CD4-positive, alpha-beta T cell treated with Interleukin-15 for 4 hours (primary cell): Measurements from ENCODE around the gene KCNJ4.

Source experiments
- DNase-seq: peaks from one replicate; pipeline ENCODE4 v3.0.0-alpha.2; 2020; ENCODE audit warnings: low spot score

The KCNJ4 gene

DNA sequence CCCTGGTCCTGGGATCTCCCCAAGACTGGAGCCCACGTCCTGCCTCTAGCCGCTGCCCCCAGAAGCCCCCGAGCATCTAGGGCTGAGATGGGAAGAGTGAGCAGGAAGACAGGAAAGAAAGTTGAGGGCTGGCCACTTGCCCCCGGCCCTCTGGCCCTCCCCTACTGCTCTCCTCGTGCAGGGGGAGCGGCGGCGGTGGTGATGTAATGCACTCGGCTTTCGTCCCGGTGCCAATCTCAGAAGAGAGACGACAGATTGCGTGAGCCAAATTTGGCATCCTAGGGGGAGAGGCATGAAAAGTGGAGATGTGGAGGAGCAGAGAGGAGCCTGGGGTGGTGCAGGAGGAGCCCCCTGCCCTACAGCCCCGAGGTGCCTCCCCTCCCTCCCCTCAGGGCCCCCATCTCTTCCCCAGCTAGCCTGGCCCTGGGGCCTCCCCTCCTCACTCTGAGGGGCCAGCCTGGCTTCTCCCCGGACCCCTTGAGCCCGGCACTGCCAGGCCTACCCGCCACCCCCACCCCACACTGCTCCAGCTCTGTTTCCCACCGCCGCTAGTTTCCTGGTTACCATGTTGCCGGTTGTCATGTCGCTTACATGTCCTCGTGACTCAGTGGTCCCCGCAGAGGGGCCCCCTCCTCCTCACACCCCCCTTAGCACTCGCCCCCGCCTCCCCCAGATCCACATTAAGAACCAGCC lies 2.5 kb downstream of the KCNJ4 start:
- no peak for DNase-seq

DNA sequence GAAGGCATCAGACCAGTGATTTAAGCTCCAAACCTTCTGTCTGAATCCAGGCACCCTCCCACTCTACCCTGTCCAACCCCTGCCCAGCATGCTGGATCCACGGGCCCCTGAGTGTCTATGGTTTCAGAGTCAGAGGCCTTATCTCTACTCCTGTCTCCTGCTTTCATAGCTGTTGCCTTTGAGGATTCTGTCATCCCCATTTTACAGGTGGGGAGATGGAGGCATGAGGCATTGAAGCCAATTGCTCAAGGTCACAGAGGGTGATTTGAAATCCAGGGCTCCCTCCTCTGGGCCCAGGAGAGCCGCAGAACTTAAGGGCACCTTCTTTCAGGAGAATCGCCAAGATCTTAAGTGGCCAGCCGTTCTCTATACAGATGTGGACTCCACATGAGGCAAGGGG lies 3.1 kb downstream of the KCNJ4 start:
- no peak for DNase-seq

DNA sequence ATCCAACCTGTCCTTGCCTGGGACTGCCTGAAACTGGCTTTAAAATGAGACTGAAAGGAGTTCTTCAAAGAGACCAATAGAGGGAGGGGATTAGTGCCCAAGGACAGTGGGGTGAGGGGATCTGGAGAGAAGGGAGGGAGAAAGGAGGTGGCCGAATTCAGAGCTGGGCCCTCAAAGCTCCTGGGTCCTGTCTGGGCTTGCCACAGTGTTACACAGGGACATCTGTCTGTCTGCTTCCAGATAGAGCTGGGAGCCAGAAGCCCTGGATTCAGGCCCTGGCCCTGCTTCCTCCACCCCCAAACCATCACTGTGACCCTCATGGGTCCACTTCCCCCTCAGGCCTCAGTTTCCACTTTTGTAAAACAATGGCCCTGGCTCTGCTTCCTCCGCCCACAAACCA lies 3.6 kb downstream of the KCNJ4 start:
- DNase-seq: no peak

DNA sequence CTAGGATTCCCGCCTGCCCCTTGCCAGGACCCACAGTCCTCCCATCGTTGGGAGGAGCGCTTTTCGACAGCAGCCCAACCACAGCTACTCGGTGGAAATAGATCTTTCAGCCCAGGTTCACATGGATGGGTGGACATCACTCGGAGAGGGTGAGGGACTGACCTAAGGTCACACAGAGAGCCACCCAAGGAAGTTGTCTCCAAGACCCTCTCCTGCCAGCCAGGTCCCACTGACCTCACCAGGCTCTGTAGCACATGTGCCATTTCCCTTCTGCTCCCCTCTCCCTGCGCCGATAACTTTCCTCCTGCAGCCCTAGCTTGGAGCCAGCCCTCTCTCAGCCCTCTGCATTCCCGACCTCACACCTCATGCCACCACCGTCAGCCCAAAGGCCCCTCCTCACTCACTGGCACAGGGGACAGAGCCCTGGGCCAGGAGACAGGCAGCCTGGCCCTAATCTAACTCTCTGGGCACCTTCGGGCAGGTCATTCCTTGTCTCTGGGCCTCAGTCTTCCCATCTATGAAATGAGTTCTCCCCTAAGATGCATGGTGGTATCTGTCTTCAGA lies 4.7 kb downstream of the KCNJ4 start:
- no peak for DNase-seq

- no peak for DNase-seq
These were observed 5.2 kb downstream of the KCNJ4 start for GRCh38 chr22:38449776-38450175.

DNA sequence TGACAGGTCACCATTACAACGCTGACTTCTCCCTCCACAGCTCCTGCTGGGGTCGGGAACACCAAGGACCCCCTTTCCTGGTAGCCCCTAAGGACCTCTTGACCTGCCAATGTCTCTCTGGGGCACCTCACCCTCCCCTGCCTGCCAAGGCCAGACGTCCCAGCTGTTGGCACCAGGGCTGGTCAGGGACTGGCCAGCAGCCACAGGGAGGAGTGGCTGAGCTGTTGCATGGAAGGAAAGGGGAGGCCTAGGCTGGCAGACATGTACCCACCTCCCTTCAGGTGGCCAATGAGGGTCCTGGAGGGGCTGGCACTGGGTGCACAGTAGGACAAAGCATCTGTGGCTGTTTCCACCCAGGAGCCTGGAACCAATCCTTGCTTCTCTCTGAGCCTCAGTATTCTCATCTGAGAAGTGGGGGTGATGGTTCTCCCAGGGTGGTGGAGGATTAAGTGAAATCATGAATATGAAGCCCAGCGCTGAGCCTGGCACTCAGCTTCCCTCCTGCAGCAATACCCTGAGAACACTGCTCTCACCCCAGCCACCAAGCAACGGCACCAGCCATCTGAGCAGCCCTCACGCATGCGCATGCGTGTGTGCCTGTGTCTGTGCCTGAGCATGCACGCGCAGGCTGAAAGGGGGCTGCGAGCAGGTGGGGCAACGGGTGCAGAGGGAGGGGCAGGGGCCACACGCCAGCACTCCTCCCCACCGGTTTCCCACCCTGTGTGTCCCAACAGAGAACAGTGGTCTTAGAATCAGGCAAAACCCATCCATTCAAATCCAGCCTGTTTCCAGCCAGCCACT lies 5.9 kb downstream of the KCNJ4 start:
- DNase-seq: no peak

DNA sequence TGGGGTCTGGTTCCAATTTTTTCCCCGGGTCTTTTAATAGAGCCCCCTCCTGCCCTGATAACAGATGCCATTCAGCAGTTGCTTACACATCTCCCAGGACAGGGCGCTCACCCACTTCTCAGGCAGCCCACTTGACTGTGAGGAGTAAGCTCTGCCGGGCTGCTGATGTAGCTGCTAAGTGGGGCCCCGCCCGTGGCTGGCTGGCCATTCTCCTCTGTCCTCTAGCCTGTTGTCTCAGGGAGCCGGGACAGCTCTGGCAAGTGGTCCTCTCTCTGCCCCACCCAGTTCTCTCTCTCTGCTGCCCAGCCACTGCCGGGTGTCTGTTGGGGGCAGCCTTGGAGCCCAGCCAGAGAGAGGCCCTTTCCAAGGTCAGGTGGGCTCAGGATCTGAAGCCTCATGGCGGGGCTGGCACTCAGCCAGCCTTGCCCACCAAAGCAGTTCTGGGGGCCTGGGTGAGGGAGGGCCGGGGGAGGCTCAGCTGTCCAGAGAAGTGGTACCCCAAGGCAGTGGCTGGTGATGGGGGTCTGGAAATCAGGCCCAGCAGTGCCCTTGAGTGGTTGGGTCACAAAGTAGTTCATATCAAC lies 8.9 kb downstream of the KCNJ4 start:
- no peak for DNase-seq

DNA sequence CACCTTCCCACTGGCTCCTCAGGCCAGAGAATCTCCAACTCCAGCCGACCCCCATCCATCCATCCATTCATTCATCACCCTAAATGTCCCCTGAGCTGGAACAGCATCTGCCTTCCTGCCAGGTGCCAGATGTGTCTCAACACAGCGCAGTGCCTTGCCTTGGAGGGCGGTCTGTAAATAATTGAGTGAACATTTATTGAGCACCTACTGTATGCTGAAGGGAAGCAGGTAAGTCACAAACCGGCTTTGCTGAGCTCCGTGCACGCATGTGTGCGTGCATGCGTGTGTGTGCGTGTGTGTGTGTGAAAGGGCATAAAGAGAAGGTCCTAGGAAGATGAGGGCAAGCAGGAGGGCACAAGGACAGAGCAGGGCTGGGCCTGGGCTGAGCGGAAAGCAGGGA lies 10.2 kb downstream of the KCNJ4 start:
- DNase-seq: no peak

DNA sequence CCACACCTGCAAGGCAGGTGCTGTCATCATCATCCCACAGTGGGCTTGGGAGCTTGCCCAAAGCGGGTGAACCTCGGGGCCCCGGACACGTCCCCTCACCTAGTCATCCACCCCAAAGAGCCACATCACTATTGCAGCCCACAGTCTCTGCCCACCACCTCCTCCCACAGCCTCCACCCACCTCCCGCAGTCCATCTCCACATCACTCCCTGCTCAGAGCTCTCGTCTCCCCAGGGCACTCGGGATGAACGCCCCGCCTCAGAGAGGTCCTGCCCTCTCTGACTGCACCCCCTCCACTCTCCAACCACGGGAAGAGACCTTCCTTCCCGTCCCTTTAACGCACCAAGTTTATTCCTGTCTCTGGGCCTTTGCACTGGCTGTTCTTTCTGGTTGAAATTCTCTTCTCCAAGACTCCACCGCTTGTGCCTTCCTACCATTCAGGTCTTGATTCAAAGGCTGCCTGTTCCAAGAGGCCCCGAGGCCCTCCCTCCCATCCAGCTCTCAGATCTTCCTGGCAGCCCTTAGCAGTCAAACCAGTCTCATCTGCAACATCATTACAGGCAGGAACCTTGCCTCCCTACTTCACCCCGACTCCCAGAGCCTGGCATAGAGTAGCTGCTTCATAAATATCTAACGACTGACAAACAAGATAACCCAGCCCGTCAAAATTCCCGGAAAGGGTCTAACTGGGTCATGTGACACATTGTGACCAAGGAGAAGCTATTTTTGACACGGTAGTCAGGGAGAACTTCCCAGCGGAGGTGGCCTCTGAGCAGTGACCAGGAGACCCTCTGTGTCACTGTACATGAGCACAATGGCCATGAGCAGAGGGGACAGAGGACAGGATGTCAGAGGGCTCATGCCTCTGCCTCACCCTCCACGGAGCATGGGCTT lies 11.1 kb downstream of the KCNJ4 start:
- no peak for DNase-seq

GRCh38 chr22:38442967-38443627 lies 11.9 kb downstream of the KCNJ4 start:
- no peak for DNase-seq

DNA sequence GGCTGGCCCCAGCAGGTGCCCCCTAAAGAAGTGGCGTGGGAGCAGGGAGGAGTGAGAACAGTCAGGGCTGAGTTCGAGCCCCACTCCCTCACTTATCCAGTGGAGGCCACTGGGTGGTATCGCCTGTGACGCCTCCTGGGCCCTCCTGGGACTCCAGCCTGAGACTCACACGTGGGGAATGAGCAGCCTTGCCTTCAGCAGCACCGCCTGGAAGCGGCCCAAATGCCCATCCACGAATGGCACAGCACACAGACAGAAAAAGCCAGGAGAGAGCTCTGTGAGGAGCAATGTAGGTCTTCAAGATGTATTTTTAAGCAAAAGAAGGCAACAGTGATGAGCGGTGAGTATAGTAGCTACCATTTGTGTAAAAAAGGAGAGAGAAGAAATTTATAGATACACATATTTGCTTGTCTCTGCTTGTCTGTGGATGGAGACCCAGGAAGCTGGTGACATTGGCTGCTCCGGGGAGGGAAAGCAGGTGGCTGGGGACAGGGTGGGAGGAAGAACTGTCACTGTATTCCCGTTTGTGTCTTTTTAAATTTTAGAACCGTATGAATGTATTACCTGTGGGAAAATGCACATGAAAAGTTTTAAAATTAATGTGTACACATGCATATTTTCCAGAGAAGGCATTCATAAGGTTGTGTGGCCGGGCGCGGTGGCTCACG lies 13.2 kb downstream of the KCNJ4 start:
- DNase-seq: no peak

DNA sequence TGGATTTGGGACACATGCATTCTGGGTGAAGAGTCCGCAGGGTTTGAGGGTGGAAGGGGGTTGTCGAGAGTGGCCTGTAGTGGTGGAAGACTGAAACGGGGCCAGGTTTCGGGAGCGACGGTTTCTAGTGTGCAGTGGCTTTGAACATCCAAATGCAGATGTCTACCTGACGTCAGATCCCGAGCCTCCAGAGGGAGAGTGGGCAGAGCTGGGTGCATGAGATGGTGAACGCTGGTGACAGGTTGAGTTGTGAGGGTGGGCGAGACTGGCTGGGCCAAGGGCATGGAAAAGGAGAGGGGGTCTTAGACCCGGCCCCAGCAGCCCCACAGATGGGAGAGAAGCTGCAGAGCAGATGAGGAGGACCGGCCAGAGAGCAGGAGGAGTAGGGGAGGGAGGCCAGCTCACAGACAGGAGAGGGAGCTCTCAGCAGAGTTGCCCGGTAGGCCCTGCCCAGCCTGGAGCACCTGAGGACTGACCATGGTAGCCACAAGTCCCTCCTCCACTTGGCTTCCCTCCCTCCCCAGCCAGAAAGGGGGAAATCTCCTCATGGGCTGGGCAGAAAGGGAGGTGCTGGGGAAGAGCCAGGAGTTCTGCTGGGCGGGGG lies 14.2 kb downstream of the KCNJ4 start:
- DNase-seq: no peak

DNA sequence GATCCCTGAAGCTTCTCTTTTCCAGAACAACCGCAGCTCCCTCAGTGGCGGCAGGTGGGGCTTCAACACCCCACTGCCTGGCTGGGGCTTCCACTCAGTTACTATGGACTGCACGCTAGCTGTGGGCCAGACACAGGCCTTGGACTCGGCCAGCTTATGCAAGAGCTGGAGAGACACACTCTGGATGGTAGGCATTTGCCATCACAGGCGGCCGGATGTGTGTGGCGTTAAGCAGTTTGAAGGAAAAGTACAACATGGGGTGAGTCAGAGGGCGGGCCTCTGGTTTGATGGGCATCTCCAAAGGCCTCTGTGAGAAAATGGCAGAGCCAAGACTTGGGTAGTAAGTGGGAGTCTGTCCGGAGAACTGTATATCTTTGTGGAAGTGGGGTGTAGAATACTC lies 17.6 kb downstream of the KCNJ4 start:
- no peak for DNase-seq

DNA sequence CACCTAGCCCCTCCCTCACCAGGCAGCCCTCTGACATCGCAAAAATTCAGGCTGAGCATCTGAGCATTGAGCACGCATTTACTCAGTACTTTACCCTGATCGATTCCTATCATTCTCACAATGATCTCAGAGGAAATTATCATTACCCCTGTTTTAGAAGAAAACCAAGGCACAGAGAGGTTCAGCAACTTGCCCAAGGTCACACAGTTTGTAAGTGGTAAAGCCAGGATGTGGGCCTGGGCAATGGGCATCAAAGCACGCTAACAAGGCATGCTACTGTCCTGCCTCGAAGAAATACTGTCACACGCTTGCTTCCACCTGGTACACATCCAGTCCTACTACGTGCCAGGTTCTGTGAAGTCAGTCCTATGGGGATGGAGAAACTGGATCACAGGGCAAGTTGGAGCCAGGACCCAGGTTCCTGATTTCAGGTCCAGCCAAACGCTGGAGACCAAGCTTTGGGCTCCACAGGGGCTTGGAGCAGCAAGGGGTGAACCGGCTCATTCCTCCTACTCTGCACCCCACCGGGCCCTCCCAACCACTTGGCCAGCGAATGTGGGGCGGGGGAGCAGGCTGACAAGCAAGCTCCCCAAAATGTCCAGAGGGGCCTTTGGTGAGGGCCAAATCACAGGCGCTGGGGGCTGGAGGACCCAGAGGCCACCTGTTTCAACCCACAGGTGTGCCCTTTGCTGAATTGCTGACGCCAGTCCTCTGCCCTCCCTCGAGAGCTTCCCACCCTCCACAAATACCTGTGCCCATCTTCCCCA lies 18.2 kb downstream of the KCNJ4 start:
- no peak for DNase-seq

DNA sequence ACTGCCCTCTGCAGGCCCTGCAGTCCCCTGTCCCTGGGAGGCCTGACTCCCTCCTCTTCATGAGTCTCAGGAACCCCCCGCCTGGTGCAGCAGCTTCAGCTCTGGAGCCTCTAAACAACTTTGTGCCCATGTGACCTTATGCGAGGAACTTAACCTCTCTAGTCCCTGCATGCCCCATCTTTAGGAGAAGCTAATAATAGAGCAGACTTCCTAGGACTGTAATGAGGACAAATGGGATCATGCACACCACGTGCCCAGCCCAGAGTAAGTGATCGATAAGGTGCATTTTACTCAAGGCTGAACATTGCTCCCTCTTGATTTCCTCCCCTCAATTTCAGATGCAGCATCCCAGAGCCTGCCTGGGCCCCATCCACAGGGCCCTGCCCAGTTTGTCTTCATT lies 19.0 kb downstream of the KCNJ4 start:
- DNase-seq: no peak

DNA sequence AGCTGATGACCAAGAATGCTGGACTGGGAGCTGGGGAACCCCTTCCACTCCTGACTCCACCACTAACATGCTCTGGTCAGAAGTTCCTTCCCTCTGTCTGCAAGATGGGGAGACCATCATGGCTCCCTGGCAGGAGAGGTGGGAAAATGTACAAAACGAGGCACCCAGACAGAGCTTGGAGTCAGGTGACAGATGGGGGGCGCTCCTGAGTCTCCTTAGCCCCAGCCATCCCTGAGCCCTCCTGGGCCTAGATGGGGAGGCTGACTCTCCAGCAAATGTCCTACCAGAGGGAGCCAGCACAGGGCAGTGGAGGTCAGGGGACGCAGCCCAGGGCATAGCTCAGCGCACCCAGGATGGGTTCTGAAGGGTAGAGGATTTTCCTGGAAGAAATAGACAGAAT lies 20.0 kb downstream of the KCNJ4 start:
- no peak for DNase-seq

GRCh38 chr22:38433871-38434270 lies 21.1 kb downstream of the KCNJ4 start:
- no peak for DNase-seq

DNA sequence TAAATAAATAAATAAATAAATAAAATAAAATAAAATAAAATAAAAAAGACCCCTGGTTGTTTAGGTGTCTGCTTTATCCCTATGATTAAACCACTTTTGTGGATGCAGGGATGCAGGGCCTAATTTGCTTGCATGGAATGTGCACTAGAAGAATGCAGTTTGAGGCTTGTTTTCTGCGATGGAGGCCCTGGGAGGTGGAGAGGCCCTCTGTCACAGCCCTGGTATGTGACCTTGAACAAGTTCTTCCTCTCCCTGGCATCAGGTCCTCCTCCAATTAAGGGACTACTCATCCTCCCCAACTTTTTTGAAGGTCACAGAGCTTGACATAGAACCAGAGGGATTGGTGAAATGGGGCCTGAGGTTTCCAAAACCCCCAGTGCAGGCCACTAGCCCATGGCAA lies 22.7 kb downstream of the KCNJ4 start:
- DNase-seq: no peak

- no peak for DNase-seq
These were observed 23.6 kb downstream of the KCNJ4 start for GRCh38 chr22:38431266-38432010.
